B cell (primary cell): ENCODE data around the gene EMP1. TPM values are rescaled to one million over a fixed set of nuclear protein-coding genes. Genes with fewer than 3 reads are reported as not detected.
A peak's percentile ranks its signal among the peaks of the same experiment; 100 is the strongest.

Experiments used
- ATAC-seq: fragments of 200-7000 bp; cut with Tn5 transposase; one replicate; pipeline ENCODE4 v1.10.0; 2021; ENCODE audit warnings: low read depth, mild to moderate bottlenecking, moderate number of reproducible peaks, moderate library complexity
- CTCF ChIA-PET: fragments of 350-600 bp; sonication (Branson Sonifier 250); formaldehyde crosslinking; loops from one replicate; lab custom pipeline; 2021; ENCODE audit warnings: antibody characterized with exemption, inconsistent platforms; lab: Charles Lee
- POLR2A ChIA-PET: fragments of 350-600 bp; sonication (Branson Sonifier 250); formaldehyde crosslinking; loops from one replicate; lab custom pipeline; 2021; ENCODE audit warnings: antibody characterized with exemption; lab: Charles Lee
- DNase-seq: peaks from one replicate; pipeline ENCODE4 v3.0.0; 2013
- H2AFZ ChIP-seq: 2 replicates; pipeline ENCODE4 v1.6.1; 2012; ENCODE audit warnings: mild to moderate bottlenecking, low read depth, low read length; ENCODE audit not compliant: insufficient read depth, poor library complexity, severe bottlenecking
- H3K27ac ChIP-seq, 2 donors: 1 replicate in 1 of 2; 2 replicates in 1 of 2; pipeline ENCODE4 v1.5.1; 2012 to 2013; ENCODE audit warnings: low read length in 2 of 2, mild to moderate bottlenecking in 2 of 2, moderate library complexity in 1 of 2
- H3K27me3 ChIP-seq, 4 experiments: fragments of 200-600 bp in 1 of 4; sonication (generic) in 1 of 4; replicated peaks in 1 of 4; 1 replicate in 2 of 4; 2 replicates in 2 of 4; pipeline versions ENCODE4 v1.6.1 to v1.7.0; 2013 to 2016; ENCODE audit warnings: low read length in 3 of 4, mild to moderate bottlenecking in 2 of 4, mixed read lengths in 1 of 4, moderate library complexity in 1 of 4; ENCODE audit not compliant: insufficient read depth in 4 of 4, control insufficient read depth in 3 of 4; ENCODE audit errors: control extremely low read depth in 1 of 4
- H3K36me3 ChIP-seq, 2 experiments: replicated peaks in 1 of 2; 1 replicate in 1 of 2; 2 replicates in 1 of 2; pipeline versions ENCODE4 v1.6.1 to v1.7.1; 2013; ENCODE audit warnings: low read length in 1 of 2; ENCODE audit not compliant: insufficient read depth in 2 of 2, control insufficient read depth in 1 of 2; ENCODE audit errors: control extremely low read depth in 1 of 2, extremely low read depth in 1 of 2
- H3K4me1 ChIP-seq, 2 donors: fragments of 200-600 bp in 1 of 2; sonication (generic) in 1 of 2; 1 replicate in 1 of 2; 2 replicates in 1 of 2; pipeline versions ENCODE4 v1.5.1 to v1.6.1; 2013 to 2017; ENCODE audit warnings: low read length in 2 of 2; ENCODE audit not compliant: control insufficient read depth in 2 of 2, insufficient read depth in 2 of 2
- H3K4me2 ChIP-seq: replicated peaks from 2 replicates; pipeline ENCODE3; 2012; ENCODE audit warnings: mild to moderate bottlenecking, low read depth, low read length; ENCODE audit not compliant: poor library complexity, severe bottlenecking
- H3K4me3 ChIP-seq, 5 experiments: fragments of 200-600 bp in 1 of 5; sonication (generic) in 1 of 5; 1 replicate in 3 of 5; 2 replicates in 2 of 5; pipeline versions ENCODE4 v1.5.1 to v1.7.0; 2011 to 2016; ENCODE audit warnings: low read length in 4 of 5, mild to moderate bottlenecking in 4 of 5, low read depth in 2 of 5, control low read depth in 1 of 5, moderate library complexity in 1 of 5; ENCODE audit not compliant: insufficient read depth in 1 of 5; ENCODE audit errors: control extremely low read depth in 1 of 5, extremely low read depth in 1 of 5
- H3K79me2 ChIP-seq: fragments of 200-600 bp; sonication (generic); one replicate; pipeline ENCODE4 v1.6.0; 2016; ENCODE audit warnings: low read length; ENCODE audit not compliant: control insufficient read depth, insufficient read depth
- H3K9ac ChIP-seq: fragments of 200-600 bp; sonication (generic); 2 replicates; pipeline ENCODE4 v1.6.1; 2017; ENCODE audit warnings: mild to moderate bottlenecking, low read length, moderate library complexity
- H3K9me3 ChIP-seq, 3 donors: one replicate each; pipeline versions ENCODE4 v1.6.1 to v1.7.1; 2013; ENCODE audit warnings: low read length in 2 of 3; ENCODE audit not compliant: control insufficient read depth in 2 of 3, insufficient read depth in 1 of 3; ENCODE audit errors: control extremely low read depth in 1 of 3
- H4K20me1 ChIP-seq: 2 replicates; pipeline ENCODE4 v1.6.0; 2012; ENCODE audit warnings: mild to moderate bottlenecking, low read length; ENCODE audit not compliant: insufficient read depth, control insufficient read depth, poor library complexity, severe bottlenecking
- H3K27ac Mint-ChIP-seq: one replicate; pipeline ENCODE4 v1.8.0; 2021; ENCODE audit warnings: mixed read lengths
- H3K27me3 Mint-ChIP-seq: one replicate; pipeline ENCODE4 v1.8.0; 2021; ENCODE audit warnings: mixed read lengths
- H3K4me1 Mint-ChIP-seq: one replicate; pipeline ENCODE4 v1.8.0; 2021; ENCODE audit warnings: mixed read lengths
- H3K4me3 Mint-ChIP-seq: one replicate; pipeline ENCODE4 v1.8.0; 2021; ENCODE audit warnings: mixed read lengths
- H3K9me3 Mint-ChIP-seq: one replicate; pipeline ENCODE4 v1.8.0; 2022; ENCODE audit warnings: mixed read lengths; ENCODE audit not compliant: insufficient read depth
- CTCF ChIP-seq: fragments of 200-600 bp; IDR thresholded peaks from one replicate; pipeline ENCODE4 v1.8.0; 2022; ENCODE audit warnings: antibody characterized with exemption, mild to moderate bottlenecking
- EZH2 ChIP-seq: IDR thresholded peaks from 2 replicates; pipeline ENCODE4 v1.6.1; 2012; ENCODE audit warnings: borderline replicate concordance, low read depth, mild to moderate bottlenecking, moderate library complexity, low read length; ENCODE audit not compliant: insufficient read depth, poor library complexity, severe bottlenecking
- WGBS: methylation state at CpG from one replicate; pipeline ENCODE4 v1.1.5; 2013; ENCODE audit warnings: missing lambda C conversion rate; ENCODE audit not compliant: insufficient coverage; 5-methylcytosine and 5-hydroxymethylcytosine counted together
- intact Hi-C: fragments of 100-400 bp; cut with micrococcal nuclease; formaldehyde crosslinking; loops from one replicate; pipeline ENCODE4 v1.10.0; 2022
- polyA plus RNA-seq: library from polyadenylated mRNA; depleted of rRNA; stranded (reverse); fragments of >200 nt; gene quantifications from 2 replicates; pipeline ENCODE4 v1.2.3, GENCODE V29; 2012
- total RNA-seq, 2 donors: library from RNA; stranded (reverse); fragments of 120-200 nt in 1 of 2; gene quantifications; 1 replicate in 1 of 2; 2 replicates in 1 of 2; pipeline versions ENCODE4 v1.2.3 to v1.2.4, GENCODE V29; 2013 to 2022

Gene EMP1
- total and polyA plus RNA-seq, 2 donors (not counting 1 experiment from before 2014, with no cell fraction given): 0.07 to 0.64 TPM

- no peaks in the 10 kb centered on the region for H3K9me3 ChIP-seq
- no peak overlapping the region for H3K27ac ChIP-seq
- WGBS: 54% methylated on average over 1 of the region's 1 CpG
- no peaks in the 10 kb centered on the region for H4K20me1 ChIP-seq
- Mint-ChIP-seq H3K4me1 (peaks cover 30% of the 10 kb centered on the region), H3K27ac (no peak overlapping the region), H3K27me3 (peaks cover 58% of the 10 kb centered on the region), H3K4me3 (peak overlapping the region; percentile 80), H3K9me3 (no peaks in the 10 kb centered on the region)
- peak overlapping the region; percentile 78 for H3K4me2 ChIP-seq
- no peak overlapping the region for H3K9ac ChIP-seq
- TF ChIP-seq CTCF (no peak), EZH2 (no peak)
- POLR2A ChIA-PET: no interaction called here
- DNase-seq (no peak), ATAC-seq (no peak)
- H3K27me3 ChIP-seq: peaks cover 0 to 11% (median 3%) of the 10 kb centered on the region in 4 experiments
- no peaks in the 10 kb centered on the region for H3K79me2 ChIP-seq
- CTCF ChIA-PET: interaction anchor here (0.9 to 1.6 kb wide), 4 partner anchors 11 to 459 kb away, joined by 3 to 6 read pairs (median 4); no protein-coding TSS in a partner anchor
- H3K36me3 ChIP-seq: no peaks in the 10 kb centered on the region
- intact Hi-C loops: loop anchor here (1.0 to 5.0 kb wide), 4 partner anchors 23 to 195 kb away; partner anchors contain the start of gene HEBP1
- no peak overlapping the region for H3K4me3 ChIP-seq
- peaks cover 15 to 19% of the 10 kb centered on the region in 2 donors for H3K4me1 ChIP-seq
- H2AFZ ChIP-seq: no peak overlapping the region
Observed at GRCh38 chr12:13195785-13196129, 769 bp upstream of the EMP1 start.

- Histone ChIP-seq H3K36me3 (no peaks in the 10 kb centered on the region), H3K9me3 (no peaks in the 10 kb centered on the region), H3K9ac (peak overlapping the region; percentile 65), H3K4me3 (peak overlapping the region in 4 of 5 experiments; percentile 3 to 61 (median 44)), H3K4me2 (peak overlapping the region; percentile 78), H4K20me1 (no peaks in the 10 kb centered on the region), H3K27ac (peak overlapping the region in 1 of 2 donors; percentile 13), H3K27me3 (peaks cover 0 to 12% (median 3%) of the 10 kb centered on the region in 4 experiments), H3K79me2 (no peaks in the 10 kb centered on the region), H2AFZ (peak overlapping the region; percentile 49), H3K4me1 (peaks cover 15 to 19% of the 10 kb centered on the region in 2 donors)
- ATAC-seq: no peak
- Mint-ChIP-seq H3K27me3 (peaks cover 53% of the 10 kb centered on the region), H3K9me3 (no peaks in the 10 kb centered on the region), H3K27ac (peak overlapping the region; percentile 28), H3K4me3 (peak overlapping the region; percentile 80), H3K4me1 (peaks cover 30% of the 10 kb centered on the region)
- WGBS: 44% methylated on average over 7 of the region's 7 CpGs
- no peak for DNase-seq
- ChIA-PET POLR2A (interaction anchor here (1.0 kb wide), 1 partner anchor 94 kb away, joined by 3 read pairs; no protein-coding TSS in a partner anchor), CTCF (interaction anchor here (1.2 to 1.5 kb wide), 2 partner anchors 10 to 12 kb away, joined by 3 to 4 read pairs; no protein-coding TSS in a partner anchor)
- intact Hi-C loops: loop anchor here (2.0 to 5.0 kb wide), 3 partner anchors 24 to 196 kb away; partner anchors contain the start of gene HEBP1
- TF ChIP-seq EZH2 (no peak), CTCF (no peak)
Observed at GRCh38 chr12:13197032-13197431, 506 bp downstream of the EMP1 start.
